SU-DHL-6 (cell line): Measurements from ENCODE around the gene CUX1.

Source experiments
- H2AFZ ChIP-seq: fragments of 200-600 bp; sonication (generic); 2 replicates; pipeline ENCODE4 v1.6.1; 2014; ENCODE audit warnings: low read depth, mild to moderate bottlenecking, moderate library complexity, mixed read lengths, antibody characterized with exemption, low read length; ENCODE audit not compliant: severe bottlenecking
- H3F3A ChIP-seq: fragments of 200-600 bp; shearing (Covaris generic); 2 replicates; pipeline ENCODE4 v1.6.0; 2016; ENCODE audit warnings: antibody characterized with exemption, mild to moderate bottlenecking; ENCODE audit not compliant: insufficient read depth
- H3K27ac ChIP-seq: fragments of 200-600 bp; sonication (generic); 2 replicates; pipeline ENCODE4 v1.5.1; 2016; ENCODE audit warnings: low read depth, mild to moderate bottlenecking, low read length, moderate library complexity, mixed read lengths
- H3K27me3 ChIP-seq: fragments of 200-600 bp; sonication (generic), shearing (Covaris generic); 2 replicates; pipeline ENCODE4 v1.6.0; 2014; ENCODE audit warnings: mild to moderate bottlenecking, low read length
- H3K36me3 ChIP-seq: fragments of 200-600 bp; sonication (generic); 2 replicates; pipeline ENCODE4 v1.6.1; 2014; ENCODE audit warnings: mild to moderate bottlenecking, low read length, mixed read lengths
- H3K4me2 ChIP-seq: fragments of 300-600, 200-600 bp; shearing (Covaris generic), sonication (generic); 2 replicates; pipeline ENCODE4 v1.6.0; 2014; ENCODE audit warnings: low read length, low read depth, mild to moderate bottlenecking; ENCODE audit not compliant: poor library complexity, severe bottlenecking
- H3K4me3 ChIP-seq: fragments of 200-600 bp; sonication (generic); 2 replicates; pipeline ENCODE4 v1.5.1; 2014; ENCODE audit warnings: antibody characterized with exemption, low read length, mild to moderate bottlenecking, mixed read lengths; ENCODE audit not compliant: insufficient read depth, poor library complexity, severe bottlenecking
- H3K79me2 ChIP-seq: fragments of 200-600 bp; sonication (generic); 2 replicates; pipeline ENCODE4 v1.6.1; 2014; ENCODE audit warnings: mild to moderate bottlenecking, low read length, moderate library complexity; ENCODE audit not compliant: insufficient read depth
- H3K9ac ChIP-seq: fragments of 200-600 bp; sonication (generic); 2 replicates; pipeline ENCODE4 v1.7.0; 2014; ENCODE audit warnings: mild to moderate bottlenecking, low read length
- H3K9me2 ChIP-seq: fragments of 200-600 bp; sonication (generic); replicated peaks from 2 replicates; pipeline ENCODE4 v1.6.1; 2014; ENCODE audit warnings: low read length; ENCODE audit not compliant: insufficient read depth
- H3K9me3 ChIP-seq: fragments of 200-600 bp; sonication (generic); 2 replicates; pipeline ENCODE4 v1.6.1; 2014; ENCODE audit warnings: low read length, mixed read lengths; ENCODE audit not compliant: insufficient read depth
- H4K20me1 ChIP-seq: fragments of 200-600 bp; sonication (generic); 2 replicates; pipeline ENCODE4 v1.6.1; 2014; ENCODE audit warnings: low read depth, mild to moderate bottlenecking, antibody characterized with exemption, low read length, moderate library complexity, mixed read lengths
- CTCF ChIP-seq: fragments of 200-600 bp; sonication (generic); IDR thresholded peaks from one replicate; pipeline ENCODE4 v1.5.1; 2017; ENCODE audit warnings: antibody characterized with exemption, mild to moderate bottlenecking, low read length, moderate library complexity; ENCODE audit not compliant: insufficient read depth, poor library complexity, severe bottlenecking
- EZH2phosphoT487 ChIP-seq: fragments of 200-600 bp; sonication (generic), shearing (Covaris generic); conservative IDR thresholded peaks from 2 replicates; pipeline ENCODE4 v1.6.1; 2018; ENCODE audit warnings: mild to moderate bottlenecking, antibody characterized with exemption, low read length, moderate library complexity, mixed read lengths

The CUX1 gene

DNA sequence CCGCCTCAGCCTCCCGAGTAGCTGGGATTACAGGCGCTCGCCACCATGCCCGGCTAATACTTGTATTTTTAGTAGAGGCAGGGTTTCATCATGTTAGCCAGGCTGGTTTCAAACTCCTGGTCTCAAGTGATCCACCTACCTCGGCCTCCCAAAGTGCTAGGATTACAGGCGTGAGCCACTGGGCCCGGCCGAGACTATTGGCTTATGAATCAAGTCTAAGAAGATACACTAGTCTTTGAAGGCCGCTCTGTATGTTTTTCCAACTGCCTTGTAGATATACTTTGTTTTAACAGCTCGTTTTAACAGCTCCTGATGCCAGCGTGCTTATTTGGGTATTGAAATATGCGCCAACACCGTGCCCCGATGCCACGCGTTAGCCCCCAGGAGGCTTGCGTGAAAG is 332.8 kb downstream of the CUX1 start:
- no peaks in the 10 kb centered on the region for H3K27me3 ChIP-seq
- no peaks in the 10 kb centered on the region for H3F3A ChIP-seq
- no peak overlapping the region for H2AFZ ChIP-seq
- H3K79me2 ChIP-seq = peaks cover 12% of the 10 kb centered on the region; the same call in 1 of the 2 replicates
- H3K9me3 ChIP-seq = no peaks in the 10 kb centered on the region
- no peak overlapping the region for H3K4me3 ChIP-seq
- peaks cover 10% of the 10 kb centered on the region; the same call in 1 of the 2 replicates for H4K20me1 ChIP-seq
- no peak overlapping the region for H3K9ac ChIP-seq
- no peaks in the 10 kb centered on the region for H3K9me2 ChIP-seq
- H3K27ac ChIP-seq = no peak overlapping the region
- no peak for TF ChIP-seq CTCF
- no peak for TF ChIP-seq EZH2phosphoT487
- no peak overlapping the region for H3K4me2 ChIP-seq
- H3K36me3 ChIP-seq = peaks cover 9% of the 10 kb centered on the region; the same call in 1 of the 2 replicates

GRCh38 chr7:102152672-102153598 is 335.5 kb downstream of the CUX1 start:
- no peak for TF ChIP-seq CTCF
- TF ChIP-seq EZH2phosphoT487 = no peak
- H2AFZ ChIP-seq = no peak overlapping the region
- no peak overlapping the region for H3K27ac ChIP-seq
- H3K79me2 ChIP-seq = peaks cover 10% of the 10 kb centered on the region; the same call in 1 of the 2 replicates
- no peaks in the 10 kb centered on the region for H3F3A ChIP-seq
- H3K9ac ChIP-seq = no peak overlapping the region
- no peaks in the 10 kb centered on the region for H3K9me3 ChIP-seq
- H3K9me2 ChIP-seq = no peaks in the 10 kb centered on the region
- H3K36me3 ChIP-seq = peaks cover 11% of the 10 kb centered on the region; the same call in 1 of the 2 replicates
- H3K27me3 ChIP-seq = no peaks in the 10 kb centered on the region
- no peak overlapping the region for H3K4me3 ChIP-seq
- no peak overlapping the region for H3K4me2 ChIP-seq
- peaks cover 5% of the 10 kb centered on the region; the same call in 1 of the 2 replicates for H4K20me1 ChIP-seq

- Histone ChIP-seq H3K9me3 (no peaks in the 10 kb centered on the region), H3K27ac (no peak overlapping the region), H4K20me1 (peaks cover 5% of the 10 kb centered on the region; the same call in 1 of the 2 replicates), H3K27me3 (no peaks in the 10 kb centered on the region), H3K4me2 (no peak overlapping the region), H2AFZ (no peak overlapping the region), H3K79me2 (peaks cover 7% of the 10 kb centered on the region; the same call in 1 of the 2 replicates), H3K4me3 (no peak overlapping the region), H3F3A (no peaks in the 10 kb centered on the region), H3K36me3 (peaks cover 11% of the 10 kb centered on the region; the same call in 1 of the 2 replicates), H3K9me2 (no peaks in the 10 kb centered on the region), H3K9ac (no peak overlapping the region)
- no peak for TF ChIP-seq EZH2phosphoT487
- TF ChIP-seq CTCF = no peak
Measured at GRCh38 chr7:102153599-102153946, 336.1 kb downstream of the CUX1 start.
